Glutamatergic neuron (in vitro differentiated cells): ENCODE data around the gene DDX3X. TPM values are rescaled to one million over a fixed set of nuclear protein-coding genes. Genes with fewer than 3 reads are reported as not detected.

Experiments
- DNase-seq: peaks from one replicate; pipeline ENCODE4 v3.0.0; 2022
- H3K27ac Mint-ChIP-seq: one replicate; pipeline ENCODE4 v1.8.0; 2020; ENCODE audit warnings: mild to moderate bottlenecking, mixed read lengths, inconsistent platforms; ENCODE audit not compliant: unreplicated experiment
- H3K27me3 Mint-ChIP-seq: one replicate; pipeline ENCODE4 v1.8.0; 2020; ENCODE audit warnings: mild to moderate bottlenecking, moderate library complexity, mixed read lengths, inconsistent platforms; ENCODE audit not compliant: unreplicated experiment
- H3K36me3 Mint-ChIP-seq: one replicate; pipeline ENCODE4 v1.8.0; 2020; ENCODE audit warnings: mild to moderate bottlenecking, mixed read lengths, inconsistent platforms; ENCODE audit not compliant: unreplicated experiment
- H3K4me1 Mint-ChIP-seq: one replicate; pipeline ENCODE4 v1.8.0; 2020; ENCODE audit warnings: mild to moderate bottlenecking, low read depth, mixed read lengths, inconsistent platforms; ENCODE audit not compliant: unreplicated experiment
- H3K4me3 Mint-ChIP-seq: one replicate; pipeline ENCODE4 v1.8.0; 2020; ENCODE audit warnings: mild to moderate bottlenecking, mixed read lengths, inconsistent platforms; ENCODE audit not compliant: unreplicated experiment
- H3K9me3 Mint-ChIP-seq: one replicate; pipeline ENCODE4 v1.8.0; 2020; ENCODE audit warnings: mild to moderate bottlenecking, moderate library complexity, mixed read lengths, inconsistent platforms; ENCODE audit not compliant: unreplicated experiment
- total RNA-seq: library from RNA; stranded (reverse); fragmentation: NEBNext Ultra II Directional; extraction: Animal tissue kit (Norgen Biotek cat#: 25700); gene quantifications from one replicate; pipeline ENCODE4 v1.2.1, GENCODE V29; 2021; ENCODE audit not compliant: unreplicated experiment
- TF ChIP-seq, protein P1 (sequence below): fragments of 200-600 bp; sonication (generic); IDR thresholded peaks from one replicate; pipeline ENCODE4 v1.5.0; 2021; ENCODE audit not compliant: partially characterized antibody, unreplicated experiment

DDX3X gene
- total RNA-seq, 1 donor from 2014 or later = 208 TPM

DNA sequence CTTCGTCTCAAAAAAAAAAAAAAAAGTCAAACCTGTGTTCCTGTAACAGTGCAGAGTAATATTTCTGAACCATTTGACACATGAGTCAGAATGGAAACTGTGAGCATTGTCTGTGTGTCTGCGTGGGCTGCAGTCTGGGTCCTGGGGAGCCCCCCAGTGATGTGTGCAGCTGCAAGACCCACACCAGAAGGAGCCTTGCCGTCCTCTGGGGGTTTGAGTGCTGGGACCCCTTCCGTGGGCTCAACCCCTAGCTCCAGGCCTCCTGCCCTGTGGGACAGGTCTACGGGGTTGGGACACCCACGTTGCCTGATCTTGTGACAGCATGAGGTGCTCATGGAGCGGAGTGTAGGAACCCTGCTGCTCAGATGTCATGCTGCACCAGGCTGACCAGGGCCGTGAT lies 43.7 kb downstream of the DDX3X start:
- Mint-ChIP-seq H3K36me3 (no peaks in the 10 kb centered on the region), H3K27me3 (no peaks in the 10 kb centered on the region), H3K4me3 (no peak overlapping the region), H3K4me1 (no peaks in the 10 kb centered on the region), H3K9me3 (no peaks in the 10 kb centered on the region), H3K27ac (no peak overlapping the region)
- TF ChIP-seq, protein P1, sequence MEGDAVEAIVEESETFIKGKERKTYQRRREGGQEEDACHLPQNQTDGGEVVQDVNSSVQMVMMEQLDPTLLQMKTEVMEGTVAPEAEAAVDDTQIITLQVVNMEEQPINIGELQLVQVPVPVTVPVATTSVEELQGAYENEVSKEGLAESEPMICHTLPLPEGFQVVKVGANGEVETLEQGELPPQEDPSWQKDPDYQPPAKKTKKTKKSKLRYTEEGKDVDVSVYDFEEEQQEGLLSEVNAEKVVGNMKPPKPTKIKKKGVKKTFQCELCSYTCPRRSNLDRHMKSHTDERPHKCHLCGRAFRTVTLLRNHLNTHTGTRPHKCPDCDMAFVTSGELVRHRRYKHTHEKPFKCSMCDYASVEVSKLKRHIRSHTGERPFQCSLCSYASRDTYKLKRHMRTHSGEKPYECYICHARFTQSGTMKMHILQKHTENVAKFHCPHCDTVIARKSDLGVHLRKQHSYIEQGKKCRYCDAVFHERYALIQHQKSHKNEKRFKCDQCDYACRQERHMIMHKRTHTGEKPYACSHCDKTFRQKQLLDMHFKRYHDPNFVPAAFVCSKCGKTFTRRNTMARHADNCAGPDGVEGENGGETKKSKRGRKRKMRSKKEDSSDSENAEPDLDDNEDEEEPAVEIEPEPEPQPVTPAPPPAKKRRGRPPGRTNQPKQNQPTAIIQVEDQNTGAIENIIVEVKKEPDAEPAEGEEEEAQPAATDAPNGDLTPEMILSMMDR = no peak
- no peak for DNase-seq

GRCh38 chrX:41381685-41382084 lies 47.7 kb downstream of the DDX3X start:
- no peaks in the 10 kb centered on the region for H3K27me3 Mint-ChIP-seq
- TF ChIP-seq, protein P1 = no peak
- H3K36me3 Mint-ChIP-seq = no peaks in the 10 kb centered on the region
- H3K4me1 Mint-ChIP-seq = no peaks in the 10 kb centered on the region
- no peaks in the 10 kb centered on the region for H3K9me3 Mint-ChIP-seq
- DNase-seq = peak; percentile 22
- no peak overlapping the region for H3K27ac Mint-ChIP-seq
- H3K4me3 Mint-ChIP-seq = no peak overlapping the region

DNA sequence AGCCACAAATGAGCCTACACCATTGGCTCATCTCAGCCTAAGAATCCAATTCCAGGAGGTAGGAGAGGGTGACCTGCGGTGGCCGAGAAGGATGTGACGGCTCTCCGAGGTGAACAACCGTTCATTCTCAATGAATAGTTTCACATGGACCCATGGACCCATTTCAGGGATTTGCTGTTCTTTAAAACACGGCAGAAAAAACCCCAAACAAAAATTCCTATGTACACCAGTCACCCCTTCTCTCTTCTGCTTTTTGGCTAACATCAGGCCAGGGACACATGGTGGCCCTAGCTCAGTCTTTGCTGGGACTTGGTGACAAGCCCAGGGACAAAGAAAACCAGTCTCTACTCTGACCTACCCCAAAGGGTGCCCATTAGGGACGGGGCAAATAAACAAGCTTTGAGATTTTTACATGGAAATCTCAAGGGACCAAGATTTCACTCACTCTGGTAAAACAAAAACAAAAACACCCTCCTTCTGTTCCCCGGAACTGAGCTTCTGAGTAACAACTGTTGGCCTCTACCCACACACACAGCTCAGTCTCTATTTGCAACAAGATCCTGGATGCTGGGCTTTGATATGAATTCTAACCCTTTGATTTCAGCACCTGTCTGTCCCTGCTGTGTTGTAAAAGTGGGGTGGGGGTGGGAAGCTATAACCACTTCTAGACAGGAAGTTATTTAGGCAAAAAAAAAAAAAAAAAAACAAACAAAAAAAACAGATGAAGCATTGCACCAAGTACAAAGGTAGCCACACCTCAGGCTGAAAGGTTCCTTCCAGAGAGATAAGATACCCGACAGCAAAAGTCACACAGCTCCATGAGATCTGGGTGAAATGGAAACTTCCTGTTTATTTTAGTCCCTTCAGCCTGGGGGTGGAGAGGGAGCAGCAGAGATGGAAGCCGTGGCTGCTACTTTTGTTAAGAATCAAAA lies 49.0 kb downstream of the DDX3X start:
- no peak overlapping the region for H3K27ac Mint-ChIP-seq
- DNase-seq = no peak
- no peaks in the 10 kb centered on the region for H3K27me3 Mint-ChIP-seq
- TF ChIP-seq, protein P1 = no peak
- H3K4me1 Mint-ChIP-seq = no peaks in the 10 kb centered on the region
- H3K4me3 Mint-ChIP-seq = no peak overlapping the region
- no peaks in the 10 kb centered on the region for H3K36me3 Mint-ChIP-seq
- H3K9me3 Mint-ChIP-seq = no peaks in the 10 kb centered on the region

- TF ChIP-seq, protein P1 = no peak
- Mint-ChIP-seq H3K27ac (no peak overlapping the region), H3K4me3 (no peak overlapping the region), H3K36me3 (no peaks in the 10 kb centered on the region), H3K4me1 (no peaks in the 10 kb centered on the region), H3K9me3 (no peaks in the 10 kb centered on the region), H3K27me3 (peaks cover 1% of the 10 kb centered on the region)
- DNase-seq = no peak
Measured at GRCh38 chrX:41384051-41384705, 50.2 kb downstream of the DDX3X start.
